Activated naive CD4-positive, alpha-beta T cell treated with anti-CD3 and anti-CD28 coated beads, Interleukin-2, amount 50 U/mL, for 72 hours (primary cell): ENCODE data around the gene CCDC171. TPM values are rescaled to one million over a fixed set of nuclear protein-coding genes. Genes with fewer than 3 reads are reported as not detected.
"Not testable (repeated sequence)": the region's sequence is repeated elsewhere in the genome, so short reads cannot be mapped to it uniquely, and the experiment has no call there.

Source experiments
- ATAC-seq, 2 donors: fragments of 150-1000 bp; cut with Tn5 transposase; 2 replicates each; pipeline ENCODE4 v1.10.0; 2021; ENCODE audit warnings: mild to moderate bottlenecking in 2 of 2, moderate library complexity in 2 of 2
- DNase-seq, 2 donors: peaks; one replicate each; pipeline ENCODE4 v3.0.0; 2021 to 2022; ENCODE audit warnings: low spot score in 2 of 2
- H3K27ac Mint-ChIP-seq, 2 donors: one replicate each; pipeline ENCODE4 v1.8.0; 2022; ENCODE audit warnings: mild to moderate bottlenecking in 2 of 2, mixed read lengths in 2 of 2
- H3K36me3 Mint-ChIP-seq, 2 donors: one replicate each; pipeline ENCODE4 v1.8.0; 2022; ENCODE audit warnings: mixed read lengths in 2 of 2
- H3K9me3 Mint-ChIP-seq, 2 donors: one replicate each; pipeline ENCODE4 v1.8.0; 2022; ENCODE audit warnings: mixed read lengths in 2 of 2
- total RNA-seq, 2 donors: library from RNA; stranded (reverse); gene quantifications; one replicate each; pipeline ENCODE4 v1.2.3, GENCODE V29; 2022

CCDC171 gene
- total RNA-seq, 2 donors from 2014 or later = 4.1 to 5.8 TPM

GRCh38 chr9:15541872-15542271, 11.0 kb upstream of the CCDC171 start:
- no peak for DNase-seq
- Mint-ChIP-seq H3K9me3 (no peaks in the 10 kb centered on the region), H3K27ac (no peak overlapping the region), H3K36me3 (no peaks in the 10 kb centered on the region)
- ATAC-seq = no peak

- no peaks in the 10 kb centered on the region for H3K36me3 Mint-ChIP-seq
- no peaks in the 10 kb centered on the region for H3K9me3 Mint-ChIP-seq
- H3K27ac Mint-ChIP-seq = no peak overlapping the region
- ATAC-seq = no peak
- no peak for DNase-seq
Measured at GRCh38 chr9:15542624-15543023, 10.2 kb upstream of the CCDC171 start.

- H3K27ac Mint-ChIP-seq = no peak overlapping the region
- no peaks in the 10 kb centered on the region for H3K36me3 Mint-ChIP-seq
- ATAC-seq (no peak), DNase-seq (no peak)
- H3K9me3 Mint-ChIP-seq = no peaks in the 10 kb centered on the region
Measured at GRCh38 chr9:15543047-15543813, 9.6 kb upstream of the CCDC171 start.

GRCh38 chr9:15549611-15550010, 3.2 kb upstream of the CCDC171 start:
- no peak overlapping the region for H3K27ac Mint-ChIP-seq
- DNase-seq = no peak
- no peaks in the 10 kb centered on the region for H3K9me3 Mint-ChIP-seq
- peaks cover 0 to 4% of the 10 kb centered on the region in 2 donors for H3K36me3 Mint-ChIP-seq
- no peak for ATAC-seq

- Mint-ChIP-seq H3K27ac (peak overlapping the region in 1 of 2 donors; percentile 92), H3K36me3 (peaks cover 0 to 4% of the 10 kb centered on the region in 2 donors), H3K9me3 (no peaks in the 10 kb centered on the region)
- DNase-seq = no peak
- ATAC-seq = peak; percentile 10 to 14
Measured at GRCh38 chr9:15553528-15553898, 670 bp downstream of the CCDC171 start.

GRCh38 chr9:15570769-15571168, 17.9 kb downstream of the CCDC171 start:
- no peak overlapping the region for H3K27ac Mint-ChIP-seq
- no peaks in the 10 kb centered on the region for H3K36me3 Mint-ChIP-seq
- DNase-seq (no peak), ATAC-seq (no peak)
- H3K9me3 Mint-ChIP-seq = no peaks in the 10 kb centered on the region

GRCh38 chr9:15572200-15572770, 19.4 kb downstream of the CCDC171 start:
- no peaks in the 10 kb centered on the region for H3K9me3 Mint-ChIP-seq
- no peak for DNase-seq
- ATAC-seq = no peak
- H3K27ac Mint-ChIP-seq = no peak overlapping the region
- no peaks in the 10 kb centered on the region for H3K36me3 Mint-ChIP-seq

- DNase-seq = no peak
- no peak overlapping the region for H3K27ac Mint-ChIP-seq
- no peak for ATAC-seq
- H3K36me3 Mint-ChIP-seq = no peaks in the 10 kb centered on the region
- H3K9me3 Mint-ChIP-seq = no peaks in the 10 kb centered on the region
Measured at GRCh38 chr9:15576350-15577050, 23.7 kb downstream of the CCDC171 start.

GRCh38 chr9:15578714-15579113, 25.9 kb downstream of the CCDC171 start:
- Mint-ChIP-seq H3K9me3 (peaks cover 0 to 7% of the 10 kb centered on the region in 2 donors), H3K36me3 (no peaks in the 10 kb centered on the region), H3K27ac (no peak overlapping the region)
- DNase-seq = no peak
- no peak for ATAC-seq

GRCh38 chr9:15584379-15584778, 31.5 kb downstream of the CCDC171 start:
- Mint-ChIP-seq H3K36me3 (no peaks in the 10 kb centered on the region), H3K27ac (no peak overlapping the region), H3K9me3 (peaks cover 4 to 7% of the 10 kb centered on the region in 2 donors)
- ATAC-seq (no peak), DNase-seq (no peak)

GRCh38 chr9:15592317-15592716, 39.5 kb downstream of the CCDC171 start:
- Mint-ChIP-seq H3K27ac (no peak overlapping the region), H3K9me3 (peaks cover 0 to 2% of the 10 kb centered on the region in 2 donors), H3K36me3 (peaks cover 2 to 4% of the 10 kb centered on the region in 2 donors)
- no peak for DNase-seq
- no peak for ATAC-seq

- H3K9me3 Mint-ChIP-seq, ATAC-seq, DNase-seq, H3K27ac Mint-ChIP-seq: not testable (repeated sequence)
- H3K36me3 Mint-ChIP-seq = peaks cover 8 to 10% of the 10 kb centered on the region in 2 donors
Measured at GRCh38 chr9:15592940-15593339, 40.1 kb downstream of the CCDC171 start.

- Mint-ChIP-seq H3K36me3 (peaks cover 19 to 27% of the 10 kb centered on the region in 2 donors), H3K9me3 (peaks cover 11 to 12% of the 10 kb centered on the region in 2 donors)
- ATAC-seq, H3K27ac Mint-ChIP-seq, DNase-seq: not testable (repeated sequence)
Measured at GRCh38 chr9:15600666-15601330, 48.0 kb downstream of the CCDC171 start.

- H3K27ac Mint-ChIP-seq = no peak overlapping the region
- no peaks in the 10 kb centered on the region for H3K36me3 Mint-ChIP-seq
- DNase-seq (peak in 1 of 2 donors; percentile 34), ATAC-seq (no peak)
- H3K9me3 Mint-ChIP-seq = no peaks in the 10 kb centered on the region
Measured at GRCh38 chr9:15606643-15607472, 54.0 kb downstream of the CCDC171 start.

- H3K36me3 Mint-ChIP-seq = no peaks in the 10 kb centered on the region
- DNase-seq (no peak), ATAC-seq (no peak)
- H3K9me3 Mint-ChIP-seq = no peaks in the 10 kb centered on the region
- no peak overlapping the region for H3K27ac Mint-ChIP-seq
Measured at GRCh38 chr9:15612962-15613361, 60.1 kb downstream of the CCDC171 start.

- DNase-seq (no peak), ATAC-seq (no peak)
- no peaks in the 10 kb centered on the region for H3K9me3 Mint-ChIP-seq
- H3K36me3 Mint-ChIP-seq = no peaks in the 10 kb centered on the region
- no peak overlapping the region for H3K27ac Mint-ChIP-seq
Measured at GRCh38 chr9:15617782-15618181, 64.9 kb downstream of the CCDC171 start.
